Skeletal muscle satellite cell (primary cell): ENCODE data around the gene ARPC1B.
A peak's percentile ranks its signal among the peaks of the same experiment; 100 is the strongest.
"Not testable (repeated sequence)": the region's sequence is repeated elsewhere in the genome, so short reads cannot be mapped to it uniquely, and the experiment has no call there.

Source experiments
- H3K27me3 ChIP-seq: 2 replicates; pipeline ENCODE4 v1.7.0; 2013; ENCODE audit warnings: low read length; ENCODE audit not compliant: control insufficient read depth, insufficient read depth
- H3K36me3 ChIP-seq: 2 replicates; pipeline ENCODE4 v1.7.0; 2013; ENCODE audit warnings: mild to moderate bottlenecking, control low read depth, low read length; ENCODE audit not compliant: insufficient read depth
- H3K4me1 ChIP-seq: 2 replicates; pipeline ENCODE4 v1.7.0; 2013; ENCODE audit warnings: low read length; ENCODE audit not compliant: control insufficient read depth, insufficient read depth
- H3K4me2 ChIP-seq: 2 replicates; pipeline ENCODE4 v1.7.0; 2013; ENCODE audit warnings: mild to moderate bottlenecking, low read length
- H3K4me3 ChIP-seq: 2 replicates; pipeline ENCODE4 v1.7.0; 2013; ENCODE audit warnings: low read length
- H3K9ac ChIP-seq: 2 replicates; pipeline ENCODE4 v1.7.0; 2013; ENCODE audit warnings: mild to moderate bottlenecking, low read depth, low read length, moderate library complexity
- H3K9me3 ChIP-seq: replicated peaks from 2 replicates; pipeline ENCODE4 v1.7.0; 2013; ENCODE audit warnings: mild to moderate bottlenecking, control low read depth, low read length

The ARPC1B gene

DNA sequence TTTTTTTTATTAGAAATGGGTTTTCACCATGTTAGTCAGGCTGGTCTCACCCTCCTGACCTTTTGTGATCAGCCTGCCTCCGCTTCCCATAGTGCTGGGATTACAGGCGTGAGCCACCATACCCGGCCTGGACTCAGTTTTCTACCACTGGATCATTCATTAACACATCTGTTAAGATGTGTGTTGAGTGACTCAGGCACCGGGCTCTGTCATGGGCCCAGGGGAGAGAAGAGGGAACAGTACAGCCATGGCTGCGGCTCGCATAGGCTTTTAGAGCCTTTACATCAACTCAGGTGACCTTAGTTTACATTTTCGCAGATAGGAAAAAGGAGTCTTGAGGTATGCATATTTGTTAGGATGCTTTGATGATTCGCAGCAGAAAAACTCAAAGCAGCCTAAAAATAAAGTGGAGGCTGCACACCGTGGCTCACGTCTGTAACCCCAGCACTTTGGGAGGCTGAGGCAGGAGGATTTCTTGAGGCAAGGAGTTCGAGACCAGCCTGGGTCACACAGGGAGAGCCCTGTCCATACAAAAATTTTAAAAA lies 3.1 kb upstream of the ARPC1B start:
- peaks cover 20% of the 10 kb centered on the region for H3K4me1 ChIP-seq
- H3K36me3 ChIP-seq, result peaks cover 10% of the 10 kb centered on the region
- no peak overlapping the region for H3K4me2 ChIP-seq
- no peak overlapping the region for H3K9ac ChIP-seq
- H3K9me3 ChIP-seq, result no peaks in the 10 kb centered on the region
- H3K27me3 ChIP-seq, result no peaks in the 10 kb centered on the region
- no peak overlapping the region for H3K4me3 ChIP-seq

- H3K9me3 ChIP-seq, result no peaks in the 10 kb centered on the region
- peak overlapping the region; percentile 62 for H3K4me2 ChIP-seq
- peaks cover 20% of the 10 kb centered on the region for H3K4me1 ChIP-seq
- no peaks in the 10 kb centered on the region for H3K27me3 ChIP-seq
- H3K9ac ChIP-seq, result no peak overlapping the region
- no peak overlapping the region for H3K4me3 ChIP-seq
- H3K36me3 ChIP-seq, result peaks cover 3% of the 10 kb centered on the region
Measured at GRCh38 chr7:99372275-99373090, 2.0 kb upstream of the ARPC1B start.

DNA sequence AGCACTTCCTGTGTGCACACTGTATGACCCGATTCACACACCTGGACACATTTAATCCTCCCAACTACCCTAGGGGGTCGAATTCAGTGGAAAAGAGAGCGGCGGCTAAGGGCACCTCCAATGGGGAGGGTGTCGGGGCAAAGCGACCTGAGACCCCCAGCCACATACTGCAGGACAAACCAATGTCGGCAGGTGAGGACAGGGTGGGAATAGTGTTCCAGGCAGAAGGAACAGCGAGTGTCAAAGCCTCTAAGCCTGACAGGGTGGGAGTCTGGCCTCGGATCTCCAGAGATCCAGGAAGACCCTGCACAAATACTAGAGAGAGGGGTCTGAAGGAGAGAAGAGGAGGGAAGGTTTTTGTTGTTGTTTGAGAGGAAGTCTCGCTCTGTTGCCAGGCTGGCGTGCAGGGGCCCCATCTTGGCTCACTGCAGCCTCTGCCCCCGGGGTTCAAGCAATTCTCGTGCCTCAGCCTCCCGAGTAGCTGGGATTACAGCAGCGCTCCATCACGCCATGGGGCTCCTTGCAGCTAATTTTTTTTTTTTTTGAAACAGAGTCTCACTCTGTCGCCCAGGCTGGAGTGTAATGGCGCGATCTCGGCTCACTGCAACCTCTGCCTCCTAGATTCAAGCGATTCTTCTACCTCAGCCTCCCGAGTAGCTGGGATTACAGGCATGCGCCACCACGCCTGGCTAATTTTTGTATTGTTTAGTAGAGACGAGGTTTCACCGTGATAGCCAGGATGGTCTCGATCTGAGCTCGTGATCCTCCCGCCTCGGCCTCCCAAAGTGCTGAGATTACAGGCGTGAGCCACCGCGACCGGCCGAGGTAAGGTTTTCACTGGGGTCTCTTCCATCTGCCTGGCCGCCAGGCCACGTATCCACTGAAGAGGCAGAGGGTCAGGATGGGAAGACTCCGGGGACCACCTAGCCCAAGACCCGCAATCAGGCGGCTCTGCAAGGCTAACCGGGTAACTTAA lies 1.2 kb upstream of the ARPC1B start:
- peak overlapping the region; percentile 92 for H3K4me2 ChIP-seq
- H3K27me3 ChIP-seq, result no peaks in the 10 kb centered on the region
- peaks cover 20% of the 10 kb centered on the region for H3K4me1 ChIP-seq
- H3K36me3 ChIP-seq, result peaks cover 7% of the 10 kb centered on the region
- H3K9ac ChIP-seq, result peak overlapping the region; percentile 82
- no peaks in the 10 kb centered on the region for H3K9me3 ChIP-seq
- H3K4me3 ChIP-seq, result peak overlapping the region; percentile 92

GRCh38 chr7:99375070-99375807 lies 709 bp downstream of the ARPC1B start:
- Histone ChIP-seq H3K4me2 (peak overlapping the region; percentile 92), H3K9ac (peak overlapping the region; percentile 82), H3K36me3 (peaks cover 5% of the 10 kb centered on the region), H3K27me3 (no peaks in the 10 kb centered on the region), H3K4me1 (peaks cover 33% of the 10 kb centered on the region), H3K4me3 (peak overlapping the region; percentile 92), H3K9me3 (no peaks in the 10 kb centered on the region)

DNA sequence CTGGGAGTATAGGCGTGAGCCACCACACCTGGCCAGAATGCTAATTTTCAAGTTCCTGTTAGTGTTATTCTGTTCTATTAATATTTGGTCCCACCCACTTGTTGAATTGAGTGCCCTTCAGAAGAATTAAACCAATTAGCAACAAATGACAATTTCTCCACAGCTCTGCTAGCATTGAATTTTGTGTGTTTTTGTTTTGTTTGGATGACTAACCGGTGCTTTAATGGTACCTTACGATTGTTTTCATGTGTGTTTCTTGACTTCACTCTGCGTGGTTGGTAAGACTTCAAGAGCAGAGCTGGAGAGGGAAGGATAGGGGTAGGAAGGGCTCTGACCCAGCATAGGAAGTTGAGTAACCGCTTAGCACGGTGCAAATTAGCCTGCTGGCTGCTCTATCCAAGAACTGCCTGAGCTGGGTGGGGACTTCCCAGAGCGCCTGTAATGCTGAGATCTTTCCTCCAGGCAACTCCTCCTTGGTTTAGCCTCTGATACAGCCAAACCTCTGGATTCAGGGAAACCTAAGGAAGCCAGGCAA lies 4.6 kb downstream of the ARPC1B start:
- Histone ChIP-seq H3K9me3 (no peaks in the 10 kb centered on the region), H3K4me1 (peaks cover 31% of the 10 kb centered on the region), H3K4me3 (no peak overlapping the region), H3K9ac (peak overlapping the region; percentile 69), H3K27me3 (no peaks in the 10 kb centered on the region), H3K36me3 (peaks cover 23% of the 10 kb centered on the region), H3K4me2 (peak overlapping the region; percentile 71)

- not testable (repeated sequence) for H3K27me3 ChIP-seq, H3K9me3 ChIP-seq, H3K4me3 ChIP-seq
- Histone ChIP-seq H3K36me3 (peaks cover 24% of the 10 kb centered on the region), H3K4me1 (peaks cover 31% of the 10 kb centered on the region), H3K9ac (peak overlapping the region; percentile 69), H3K4me2 (peak overlapping the region; percentile 71)
Measured at GRCh38 chr7:99379693-99380031, 5.1 kb downstream of the ARPC1B start.

DNA sequence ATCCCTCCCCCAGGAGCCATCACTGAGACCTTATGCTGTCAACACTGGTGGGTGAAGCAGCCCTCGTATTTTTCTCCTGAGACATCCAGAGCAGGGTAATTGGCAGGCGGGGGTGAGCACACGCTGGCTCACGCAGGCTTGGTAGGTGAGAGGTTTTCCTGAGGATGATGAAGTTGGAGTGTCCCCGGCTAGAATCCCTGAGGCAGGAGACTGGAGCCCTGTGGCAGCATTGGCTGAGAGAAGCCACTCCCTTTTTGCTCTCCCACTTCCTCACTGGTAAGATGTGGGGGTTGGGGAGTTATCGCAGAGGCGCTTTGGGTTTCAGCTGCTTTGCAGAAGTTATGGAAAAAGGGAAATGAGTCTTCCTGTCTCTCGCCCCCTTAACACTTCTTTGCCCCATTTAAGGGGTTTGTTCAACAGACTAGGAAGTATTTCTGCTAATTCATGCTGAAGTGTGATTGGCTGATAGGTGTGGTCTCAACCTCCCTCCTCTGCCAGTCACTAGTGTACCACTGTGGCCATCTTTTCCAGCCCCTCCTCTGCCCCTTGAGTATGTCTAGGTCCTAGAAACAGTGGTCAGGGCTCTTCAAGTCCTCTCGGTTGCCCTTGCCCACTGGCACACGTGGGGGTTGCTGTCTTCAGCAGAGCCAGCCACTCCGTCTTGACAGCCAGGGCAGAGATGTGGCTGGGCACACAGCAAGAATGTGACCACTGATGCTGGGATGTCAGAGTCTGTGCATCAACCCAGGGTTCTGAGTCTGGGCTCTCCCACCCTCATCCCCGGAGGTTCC lies 5.7 kb downstream of the ARPC1B start:
- H3K9me3 ChIP-seq, result no peaks in the 10 kb centered on the region
- H3K4me3 ChIP-seq, result no peak overlapping the region
- peak overlapping the region; percentile 71 for H3K4me2 ChIP-seq
- H3K9ac ChIP-seq, result peak overlapping the region; percentile 69
- peaks cover 24% of the 10 kb centered on the region for H3K36me3 ChIP-seq
- peaks cover 31% of the 10 kb centered on the region for H3K4me1 ChIP-seq
- no peaks in the 10 kb centered on the region for H3K27me3 ChIP-seq

DNA sequence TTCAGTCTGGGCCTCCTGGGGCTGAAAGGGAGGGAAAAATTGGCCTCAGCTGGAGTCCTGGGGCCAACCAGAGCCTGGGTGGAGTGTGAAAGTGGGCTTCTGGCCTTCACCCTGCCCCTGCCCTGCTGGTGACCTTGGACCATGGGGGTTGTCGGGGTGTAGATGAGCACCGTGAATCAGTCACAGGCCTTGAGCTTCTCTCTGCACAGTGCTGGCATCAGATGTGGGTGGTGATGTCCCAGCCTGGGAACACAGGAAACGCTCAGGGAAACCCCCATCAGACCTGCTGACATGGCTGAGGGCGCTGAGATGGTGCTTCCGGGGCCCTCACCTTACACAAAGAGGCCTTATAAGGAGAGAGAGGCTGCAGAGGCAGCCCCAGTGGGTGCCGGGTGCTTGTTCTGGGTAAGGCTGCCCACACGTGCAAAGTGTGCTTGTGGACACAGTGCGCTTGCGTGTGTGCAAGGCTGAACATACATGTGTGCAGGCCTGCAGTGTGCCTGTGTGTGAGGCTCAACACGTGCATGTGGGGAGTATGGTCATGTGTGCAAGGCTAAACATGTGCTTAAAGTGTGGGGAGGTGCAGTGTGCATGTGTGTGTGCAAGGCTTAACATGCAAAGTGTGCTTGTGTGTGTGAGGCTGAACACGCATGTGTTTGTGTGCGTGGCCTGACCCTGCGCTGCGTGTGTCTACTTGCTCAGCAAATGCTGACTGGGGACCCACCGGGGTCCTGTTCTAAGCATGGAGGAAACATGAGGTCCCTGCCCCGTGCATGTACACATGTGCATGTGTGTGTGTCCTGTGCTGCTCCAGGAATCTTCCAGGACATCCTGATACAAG lies 6.5 kb downstream of the ARPC1B start:
- Histone ChIP-seq H3K4me2 (no peak overlapping the region), H3K9ac (peak overlapping the region; percentile 0), H3K4me3 (no peak overlapping the region), H3K36me3 (peaks cover 24% of the 10 kb centered on the region), H3K9me3 (no peaks in the 10 kb centered on the region), H3K4me1 (peaks cover 31% of the 10 kb centered on the region), H3K27me3 (no peaks in the 10 kb centered on the region)

DNA sequence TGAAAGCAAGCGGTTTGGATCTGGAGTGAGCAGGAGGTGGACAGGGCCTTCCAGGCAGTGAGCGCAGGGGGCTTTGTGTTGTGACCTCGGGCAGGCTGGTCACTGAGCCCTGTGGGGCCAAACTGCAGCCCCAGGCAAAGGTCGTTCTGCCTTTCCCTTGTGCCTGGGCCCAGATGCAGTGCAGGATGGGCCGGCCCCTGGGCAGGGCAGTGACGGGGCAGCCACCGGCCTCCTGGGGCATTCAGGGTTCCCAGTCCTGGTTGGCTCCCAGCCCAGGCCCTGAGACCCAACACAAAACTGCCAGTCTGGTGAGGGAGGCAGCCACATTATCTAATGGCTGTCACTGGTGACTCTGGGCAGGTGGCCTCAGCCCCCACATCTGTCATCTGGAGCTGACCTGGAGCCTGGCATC lies 7.1 kb downstream of the ARPC1B start:
- Histone ChIP-seq H3K4me2 (no peak overlapping the region), H3K36me3 (peaks cover 29% of the 10 kb centered on the region), H3K9me3 (no peaks in the 10 kb centered on the region), H3K27me3 (no peaks in the 10 kb centered on the region), H3K4me1 (peaks cover 28% of the 10 kb centered on the region), H3K9ac (no peak overlapping the region), H3K4me3 (no peak overlapping the region)

- Histone ChIP-seq H3K36me3 (peaks cover 38% of the 10 kb centered on the region), H3K27me3 (no peaks in the 10 kb centered on the region), H3K4me1 (peaks cover 28% of the 10 kb centered on the region)
Measured at GRCh38 chr7:99383203-99383602, 8.7 kb downstream of the ARPC1B start.

More at GRCh38 chr7:99383203-99383602, 8.7 kb downstream of the ARPC1B start:
- Histone ChIP-seq H3K4me2 (no peak overlapping the region), H3K4me3 (no peak overlapping the region), H3K9ac (no peak overlapping the region), H3K9me3 (no peaks in the 10 kb centered on the region)
